IPS DF 4.7 (cell line): ENCODE data around the gene USP22.

Experiments
- DNase-seq: peaks from one replicate; pipeline ENCODE4 v3.0.0-alpha.2; 2013; ENCODE audit warnings: low spot score; ENCODE audit errors: extremely low read depth

USP22 gene

GRCh38 chr17:21002309-21003006 is 40.4 kb downstream of the USP22 start:
- DNase-seq: no peak

GRCh38 chr17:21001813-21002221 is 41.0 kb downstream of the USP22 start:
- DNase-seq: no peak

GRCh38 chr17:21001111-21001812 is 41.5 kb downstream of the USP22 start:
- no peak for DNase-seq

- no peak for DNase-seq
Measured at GRCh38 chr17:20999841-21000532, 42.8 kb downstream of the USP22 start.

GRCh38 chr17:20999044-20999573 is 43.7 kb downstream of the USP22 start:
- no peak for DNase-seq

GRCh38 chr17:20998571-20999043 is 44.2 kb downstream of the USP22 start:
- DNase-seq: no peak

- DNase-seq: no peak
Measured at GRCh38 chr17:20997711-20998570, 44.9 kb downstream of the USP22 start.

- no peak for DNase-seq
Measured at GRCh38 chr17:20996724-20997615, 45.8 kb downstream of the USP22 start.

GRCh38 chr17:20995873-20996723 is 46.7 kb downstream of the USP22 start:
- no peak for DNase-seq

GRCh38 chr17:20995164-20995872 is 47.5 kb downstream of the USP22 start:
- DNase-seq: no peak

- DNase-seq: no peak
Measured at GRCh38 chr17:20994779-20995149, 48.0 kb downstream of the USP22 start.

- no peak for DNase-seq
Measured at GRCh38 chr17:20993863-20994778, 48.7 kb downstream of the USP22 start.

GRCh38 chr17:20992987-20993862 is 49.6 kb downstream of the USP22 start:
- DNase-seq: peak; percentile 62

GRCh38 chr17:20992416-20992815 is 50.4 kb downstream of the USP22 start:
- no peak for DNase-seq

- DNase-seq: no peak
Measured at GRCh38 chr17:20991276-20992037, 51.4 kb downstream of the USP22 start.
